HL-60 (cell line): Measurements from ENCODE around the gene CANX.

Experiments
- CTCF ChIP-seq: IDR thresholded peaks from one replicate; pipeline ENCODE4 v1.5.1; 2011; ENCODE audit warnings: low read length, control low read depth, inconsistent platforms; ENCODE audit not compliant: insufficient read depth
- GABPA ChIP-seq: IDR thresholded peaks from 2 replicates; pipeline ENCODE4 v1.6.1; 2012; ENCODE audit warnings: low read depth
- POLR2AphosphoS5 ChIP-seq: IDR thresholded peaks from 2 replicates; pipeline ENCODE4 v1.6.1; 2012; ENCODE audit warnings: low read depth
- REST ChIP-seq: IDR thresholded peaks from 2 replicates; pipeline ENCODE4 v1.6.1; 2012; ENCODE audit warnings: low read depth; ENCODE audit not compliant: insufficient replicate concordance
- SPI1 ChIP-seq: IDR thresholded peaks from 2 replicates; pipeline ENCODE4 v1.6.1; 2012; ENCODE audit warnings: low read depth, mild to moderate bottlenecking, borderline replicate concordance

- TF ChIP-seq CTCF: no peak
- peak; percentile 65 for TF ChIP-seq POLR2AphosphoS5
- TF ChIP-seq SPI1: peak; percentile 23; the same call in 1 of the 2 replicates
- TF ChIP-seq GABPA: no peak
- TF ChIP-seq REST: no peak
Observed at GRCh38 chr5:179772351-179772750, 73.6 kb downstream of the CANX start.
